ENCODE measurements around the gene LRMDA. TPM values are rescaled to one million over a fixed set of nuclear protein-coding genes. Genes with fewer than 3 reads are reported as not detected.

Gene LRMDA
- total RNA-seq, 3 donors from 2014 or later (not counting 1 experiment from before 2014, with no cell fraction given), result 1.4 to 2.4 (median 2.1) TPM

GRCh38 chr10:76001461-76001860, 570.0 kb downstream of the LRMDA start:
- Mint-ChIP-seq H3K27ac (no peak overlapping the region), H3K4me3 (no peak overlapping the region), H3K27me3 (ENCODE audit: low read depth in 2 of 2) (peaks cover 0 to 11% of the 10 kb centered on the region in 2 donors), H3K36me3 (no peaks in the 10 kb centered on the region), H3K4me1 (no peaks in the 10 kb centered on the region), H3K9me3 (no peaks in the 10 kb centered on the region)
- no peak for DNase-seq
- H3K36me3 ChIP-seq (ENCODE audit: control insufficient read depth, insufficient read depth, low read length), result no peaks in the 10 kb centered on the region
- H3K27me3 ChIP-seq (ENCODE audit: control insufficient read depth, insufficient read depth, low read length), result no peaks in the 10 kb centered on the region
- H3K4me1 ChIP-seq (ENCODE audit: control insufficient read depth, insufficient read depth, low read length), result no peaks in the 10 kb centered on the region
- ATAC-seq, result no peak
- H3K4me3 ChIP-seq (ENCODE audit: low read length), result no peak overlapping the region
- intact Hi-C loops (cut with micrococcal nuclease), result no loop called here
- no peaks in the 10 kb centered on the region for H3K9me3 ChIP-seq (ENCODE audit: control insufficient read depth, insufficient read depth, low read length)
- TF ChIP-seq, protein P1, sequence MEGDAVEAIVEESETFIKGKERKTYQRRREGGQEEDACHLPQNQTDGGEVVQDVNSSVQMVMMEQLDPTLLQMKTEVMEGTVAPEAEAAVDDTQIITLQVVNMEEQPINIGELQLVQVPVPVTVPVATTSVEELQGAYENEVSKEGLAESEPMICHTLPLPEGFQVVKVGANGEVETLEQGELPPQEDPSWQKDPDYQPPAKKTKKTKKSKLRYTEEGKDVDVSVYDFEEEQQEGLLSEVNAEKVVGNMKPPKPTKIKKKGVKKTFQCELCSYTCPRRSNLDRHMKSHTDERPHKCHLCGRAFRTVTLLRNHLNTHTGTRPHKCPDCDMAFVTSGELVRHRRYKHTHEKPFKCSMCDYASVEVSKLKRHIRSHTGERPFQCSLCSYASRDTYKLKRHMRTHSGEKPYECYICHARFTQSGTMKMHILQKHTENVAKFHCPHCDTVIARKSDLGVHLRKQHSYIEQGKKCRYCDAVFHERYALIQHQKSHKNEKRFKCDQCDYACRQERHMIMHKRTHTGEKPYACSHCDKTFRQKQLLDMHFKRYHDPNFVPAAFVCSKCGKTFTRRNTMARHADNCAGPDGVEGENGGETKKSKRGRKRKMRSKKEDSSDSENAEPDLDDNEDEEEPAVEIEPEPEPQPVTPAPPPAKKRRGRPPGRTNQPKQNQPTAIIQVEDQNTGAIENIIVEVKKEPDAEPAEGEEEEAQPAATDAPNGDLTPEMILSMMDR (IDR thresholded peaks at IDR 0.05), result no peak
- WGBS (ENCODE audit: insufficient coverage), result 100% methylated on average over 1 of the region's 1 CpG
- H3K27ac ChIP-seq (ENCODE audit: low read length), result no peak overlapping the region

- no peaks in the 10 kb centered on the region for H3K4me1 Mint-ChIP-seq
- no peak overlapping the region for H3K4me3 Mint-ChIP-seq
- no peaks in the 10 kb centered on the region for H3K36me3 Mint-ChIP-seq
- no peaks in the 10 kb centered on the region for H3K9me3 ChIP-seq (ENCODE audit: control insufficient read depth, insufficient read depth, low read length)
- no peak overlapping the region for H3K27ac Mint-ChIP-seq
- H3K9me3 Mint-ChIP-seq, result no peaks in the 10 kb centered on the region
- H3K27ac ChIP-seq (ENCODE audit: low read length), result no peak overlapping the region
- H3K27me3 ChIP-seq (ENCODE audit: control insufficient read depth, insufficient read depth, low read length), result no peaks in the 10 kb centered on the region
- no CpG with 5 or more reads among the region's 2 CpGs for WGBS (ENCODE audit: insufficient coverage)
- H3K36me3 ChIP-seq (ENCODE audit: control insufficient read depth, insufficient read depth, low read length), result no peaks in the 10 kb centered on the region
- intact Hi-C loops (cut with micrococcal nuclease), result no loop called here
- DNase-seq (no peak), ATAC-seq (no peak)
- peaks cover 0 to 11% of the 10 kb centered on the region in 2 donors for H3K27me3 Mint-ChIP-seq (ENCODE audit: low read depth in 2 of 2)
- TF ChIP-seq, protein P1 (IDR thresholded peaks at IDR 0.05), result no peak
- no peak overlapping the region for H3K4me3 ChIP-seq (ENCODE audit: low read length)
- no peaks in the 10 kb centered on the region for H3K4me1 ChIP-seq (ENCODE audit: control insufficient read depth, insufficient read depth, low read length)
These were observed 570.9 kb downstream of the LRMDA start for GRCh38 chr10:76002262-76002854.

DNA sequence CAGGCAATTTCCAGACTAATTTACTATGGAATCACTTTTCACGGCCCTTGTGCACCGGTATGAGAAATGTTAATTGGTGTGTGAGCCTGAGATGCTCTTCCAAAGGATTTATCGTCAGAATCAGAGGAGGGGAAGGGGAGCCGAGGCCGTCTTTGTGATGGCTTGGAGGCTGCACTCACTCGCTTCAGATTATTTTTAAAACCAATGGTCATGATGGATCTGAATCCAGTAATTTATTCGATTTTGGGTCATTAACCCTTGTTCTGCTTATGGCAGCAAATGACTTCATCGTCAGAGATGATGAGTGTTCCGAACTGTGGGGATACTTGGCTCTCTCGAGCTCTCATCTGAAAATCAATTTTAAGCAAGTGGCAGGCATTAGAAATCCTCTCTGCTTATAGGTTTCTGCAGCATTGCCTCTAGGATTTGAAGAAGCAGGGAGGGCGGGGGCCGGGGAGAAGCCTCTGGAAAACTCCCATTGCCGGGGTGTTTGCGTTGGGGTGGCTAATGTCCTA, 576.3 kb downstream of the LRMDA start:
- 89% methylated on average over 14 of the region's 14 CpGs for WGBS (ENCODE audit: insufficient coverage)
- Mint-ChIP-seq H3K4me3 (no peak overlapping the region), H3K27me3 (ENCODE audit: low read depth in 2 of 2) (no peaks in the 10 kb centered on the region)

More for the DNA sequence above, 576.3 kb downstream of the LRMDA start:
- DNase-seq (no peak), ATAC-seq (no peak)
- H3K27ac Mint-ChIP-seq, result no peak overlapping the region
- no peaks in the 10 kb centered on the region for H3K4me1 ChIP-seq (ENCODE audit: control insufficient read depth, insufficient read depth, low read length)
- no peak overlapping the region for H3K4me3 ChIP-seq (ENCODE audit: low read length)
- H3K27me3 ChIP-seq (ENCODE audit: control insufficient read depth, insufficient read depth, low read length), result no peaks in the 10 kb centered on the region
- no peaks in the 10 kb centered on the region for H3K4me1 Mint-ChIP-seq
- TF ChIP-seq, protein P1 (IDR thresholded peaks at IDR 0.05), result no peak
- no peaks in the 10 kb centered on the region for H3K36me3 Mint-ChIP-seq
- H3K9me3 ChIP-seq (ENCODE audit: control insufficient read depth, insufficient read depth, low read length), result no peaks in the 10 kb centered on the region
- no peaks in the 10 kb centered on the region for H3K36me3 ChIP-seq (ENCODE audit: control insufficient read depth, insufficient read depth, low read length)
- intact Hi-C loops (cut with micrococcal nuclease), result no loop called here
- no peaks in the 10 kb centered on the region for H3K9me3 Mint-ChIP-seq
- H3K27ac ChIP-seq (ENCODE audit: low read length), result no peak overlapping the region

Data from natural killer cell (primary cell).